Spleen (tissue), 7 donors: ENCODE data around the gene SMPDL3B.

Experiments
- POLR2A ChIP-seq, 3 donors: fragments of 450-650 bp; IDR thresholded peaks; one replicate each; pipeline ENCODE4 v1.5.1; 2017; ENCODE audit warnings: antibody characterized with exemption in 3 of 3, mild to moderate bottlenecking in 1 of 3
- TF ChIP-seq, protein P1 (sequence below), 11 experiments: fragments of 200-600 bp in 7 of 11; fragments of 450-650 bp in 4 of 11; sonication (generic) in 4 of 11; IDR thresholded peaks in 8 of 11; conservative IDR thresholded peaks in 3 of 11; 1 replicate in 7 of 11; 2 replicates in 4 of 11; pipeline versions ENCODE4 v1.4.0 to v1.8.0; 2016 to 2021; ENCODE audit warnings: antibody characterized with exemption in 11 of 11, inconsistent platforms in 4 of 11, mild to moderate bottlenecking in 1 of 11
- donor health status: DM: no; HTN: no; CAD: no; lungs with moderate emphysema.
- donor health status: DM: no; HTN: no; CAD: no.
- donor health status: DM: no; HTN: no; CAD: no.

- no peak for TF ChIP-seq POLR2A (IDR thresholded peaks at IDR 0.05)
- TF ChIP-seq, protein P1, sequence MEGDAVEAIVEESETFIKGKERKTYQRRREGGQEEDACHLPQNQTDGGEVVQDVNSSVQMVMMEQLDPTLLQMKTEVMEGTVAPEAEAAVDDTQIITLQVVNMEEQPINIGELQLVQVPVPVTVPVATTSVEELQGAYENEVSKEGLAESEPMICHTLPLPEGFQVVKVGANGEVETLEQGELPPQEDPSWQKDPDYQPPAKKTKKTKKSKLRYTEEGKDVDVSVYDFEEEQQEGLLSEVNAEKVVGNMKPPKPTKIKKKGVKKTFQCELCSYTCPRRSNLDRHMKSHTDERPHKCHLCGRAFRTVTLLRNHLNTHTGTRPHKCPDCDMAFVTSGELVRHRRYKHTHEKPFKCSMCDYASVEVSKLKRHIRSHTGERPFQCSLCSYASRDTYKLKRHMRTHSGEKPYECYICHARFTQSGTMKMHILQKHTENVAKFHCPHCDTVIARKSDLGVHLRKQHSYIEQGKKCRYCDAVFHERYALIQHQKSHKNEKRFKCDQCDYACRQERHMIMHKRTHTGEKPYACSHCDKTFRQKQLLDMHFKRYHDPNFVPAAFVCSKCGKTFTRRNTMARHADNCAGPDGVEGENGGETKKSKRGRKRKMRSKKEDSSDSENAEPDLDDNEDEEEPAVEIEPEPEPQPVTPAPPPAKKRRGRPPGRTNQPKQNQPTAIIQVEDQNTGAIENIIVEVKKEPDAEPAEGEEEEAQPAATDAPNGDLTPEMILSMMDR (IDR thresholded peaks at IDR 0.05 in 8 of 11, conservative IDR thresholded peaks at IDR 0.05 in 3 of 11), result no peak
These were observed 3.7 kb downstream of the SMPDL3B start for GRCh38 chr1:27938488-27938887.
